GM12873 (cell line): ENCODE measurements around the gene SLC5A2.

Experiments
- CTCF ChIP-seq: IDR thresholded peaks from 2 replicates; pipeline ENCODE4 v1.5.1; 2012; ENCODE audit warnings: low read depth, mild to moderate bottlenecking, moderate library complexity, low read length, control low read depth; ENCODE audit not compliant: insufficient read depth; ENCODE audit errors: missing control alignments

Gene SLC5A2

GRCh38 chr16:31484491-31485171 is 1.7 kb downstream of the SLC5A2 start:
- no peak for TF ChIP-seq CTCF

- no peak for TF ChIP-seq CTCF
These were observed 2.6 kb downstream of the SLC5A2 start for GRCh38 chr16:31485571-31485970.

- TF ChIP-seq CTCF = no peak
These were observed 3.1 kb downstream of the SLC5A2 start for GRCh38 chr16:31486045-31486444.

GRCh38 chr16:31487071-31487719 is 4.3 kb downstream of the SLC5A2 start:
- TF ChIP-seq CTCF = no peak

GRCh38 chr16:31487720-31488467 is 5.0 kb downstream of the SLC5A2 start:
- TF ChIP-seq CTCF = no peak

- TF ChIP-seq CTCF = no peak
These were observed 5.8 kb downstream of the SLC5A2 start for GRCh38 chr16:31488468-31489297.

- no peak for TF ChIP-seq CTCF
These were observed 6.3 kb downstream of the SLC5A2 start for GRCh38 chr16:31489298-31489564.
